ENCODE data around the gene FAM171A2. TPM values are rescaled to one million over a fixed set of nuclear protein-coding genes. Genes with fewer than 3 reads are reported as not detected.
"Not testable (repeated sequence)": the region's sequence is repeated elsewhere in the genome, so short reads cannot be mapped to it uniquely, and the experiment has no call there.

The FAM171A2 gene
- polyA plus RNA-seq, 1 donor (not counting 4 experiments of a cell fraction or from before 2014, with no cell fraction given), result 0.35 TPM

DNA sequence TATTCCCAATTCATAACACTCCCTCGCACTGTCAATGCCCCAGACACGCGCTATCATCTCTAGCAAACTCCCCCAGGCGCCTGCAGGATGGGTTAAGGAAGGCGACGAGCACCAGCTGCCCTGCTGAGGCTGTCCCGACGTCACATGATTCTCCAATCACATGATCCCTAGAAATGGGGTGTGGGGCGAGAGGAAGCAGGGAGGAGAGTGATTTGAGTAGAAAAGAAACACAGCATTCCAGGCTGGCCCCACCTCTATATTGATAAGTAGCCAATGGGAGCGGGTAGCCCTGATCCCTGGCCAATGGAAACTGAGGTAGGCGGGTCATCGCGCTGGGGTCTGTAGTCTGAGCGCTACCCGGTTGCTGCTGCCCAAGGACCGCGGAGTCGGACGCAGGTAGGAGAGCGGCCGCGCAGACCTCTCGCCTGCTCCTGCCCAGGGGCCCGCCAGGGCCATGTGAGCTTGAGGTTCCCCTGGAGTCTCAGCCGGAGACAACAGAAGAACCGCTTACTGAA, 18.7 kb downstream of the FAM171A2 start, which contains the start of gene GRN:
TSS of gene GRN (plus strand) at position 364 of the 515 bp plus-strand sequence. CDS start 3,863 bp downstream, outside the sequence.
- peak within 1 kb of the TSS; percentile 78 for H3K4me2 ChIP-seq (ENCODE audit: control insufficient read depth, extremely low read depth, insufficient read depth, low read depth, low read length)
- H3K36me3 ChIP-seq (ENCODE audit: control insufficient read depth in 2 of 2, extremely low read depth in 1 of 2, insufficient read depth in 2 of 2, low read length in 2 of 2), result peaks cover 9 to 10% of the 10 kb centered on the region in 2 experiments
- peaks cover 36% of the 10 kb centered on the region for H3K4me1 ChIP-seq (ENCODE audit: control insufficient read depth, extremely low read depth, insufficient read depth, low read length)
- DNase-seq (ENCODE audit: low read depth, low spot score), result peak; percentile 96
- peak within 1 kb of the TSS; percentile 89 for H3K9ac ChIP-seq (ENCODE audit: control insufficient read depth, extremely low read depth, insufficient read depth, low read length)
- peak within 1 kb of the TSS; percentile 91 for H3K27ac ChIP-seq (ENCODE audit: control insufficient read depth, insufficient read depth, low read length)
- peak within 1 kb of the TSS; percentile 80 to 93 (median 81) for H3K4me3 ChIP-seq (ENCODE audit: control insufficient read depth in 2 of 3, extremely low read depth in 1 of 3, insufficient read depth in 2 of 3, low read depth in 1 of 3, low read length in 3 of 3)
- H3K9me3 ChIP-seq (ENCODE audit: control insufficient read depth, low read depth, low read length), result no peaks in the 10 kb centered on the region
- no peaks in the 10 kb centered on the region for H3K9me1 ChIP-seq (ENCODE audit: control insufficient read depth, extremely low read depth, insufficient read depth, low read length)
- no peaks in the 10 kb centered on the region for H3K27me3 ChIP-seq (ENCODE audit: control insufficient read depth, extremely low read depth, insufficient read depth, low read length)
- peaks cover 15% of the 10 kb centered on the region for H3K79me2 ChIP-seq (ENCODE audit: control insufficient read depth, insufficient read depth, low read length)
- TF ChIP-seq, protein P1, sequence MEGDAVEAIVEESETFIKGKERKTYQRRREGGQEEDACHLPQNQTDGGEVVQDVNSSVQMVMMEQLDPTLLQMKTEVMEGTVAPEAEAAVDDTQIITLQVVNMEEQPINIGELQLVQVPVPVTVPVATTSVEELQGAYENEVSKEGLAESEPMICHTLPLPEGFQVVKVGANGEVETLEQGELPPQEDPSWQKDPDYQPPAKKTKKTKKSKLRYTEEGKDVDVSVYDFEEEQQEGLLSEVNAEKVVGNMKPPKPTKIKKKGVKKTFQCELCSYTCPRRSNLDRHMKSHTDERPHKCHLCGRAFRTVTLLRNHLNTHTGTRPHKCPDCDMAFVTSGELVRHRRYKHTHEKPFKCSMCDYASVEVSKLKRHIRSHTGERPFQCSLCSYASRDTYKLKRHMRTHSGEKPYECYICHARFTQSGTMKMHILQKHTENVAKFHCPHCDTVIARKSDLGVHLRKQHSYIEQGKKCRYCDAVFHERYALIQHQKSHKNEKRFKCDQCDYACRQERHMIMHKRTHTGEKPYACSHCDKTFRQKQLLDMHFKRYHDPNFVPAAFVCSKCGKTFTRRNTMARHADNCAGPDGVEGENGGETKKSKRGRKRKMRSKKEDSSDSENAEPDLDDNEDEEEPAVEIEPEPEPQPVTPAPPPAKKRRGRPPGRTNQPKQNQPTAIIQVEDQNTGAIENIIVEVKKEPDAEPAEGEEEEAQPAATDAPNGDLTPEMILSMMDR (optimal IDR thresholded peaks at IDR 0.05 in 1 of 3, IDR thresholded peaks at IDR 0.05 in 1 of 3, conservative IDR thresholded peaks at IDR 0.05 in 1 of 3; ENCODE audit: extremely low read depth in 1 of 3, insufficient read depth in 2 of 3, low read length in 3 of 3), result no peak
- no peak for TF ChIP-seq EZH2 (IDR thresholded peaks at IDR 0.05; ENCODE audit: low read length)
- peak within 1 kb of the TSS; percentile 78 for H2AFZ ChIP-seq (ENCODE audit: control insufficient read depth, low read length)
- no peaks in the 10 kb centered on the region for H4K20me1 ChIP-seq (ENCODE audit: control insufficient read depth, extremely low read depth, insufficient read depth, low read length)
- dilution Hi-C loops (cut with MboI; ENCODE audit: extremely low pct_ligation_motif_present, low sequenced_read_pairs), result no loop called here
- FAIRE-seq, result peak; percentile 92

DNA sequence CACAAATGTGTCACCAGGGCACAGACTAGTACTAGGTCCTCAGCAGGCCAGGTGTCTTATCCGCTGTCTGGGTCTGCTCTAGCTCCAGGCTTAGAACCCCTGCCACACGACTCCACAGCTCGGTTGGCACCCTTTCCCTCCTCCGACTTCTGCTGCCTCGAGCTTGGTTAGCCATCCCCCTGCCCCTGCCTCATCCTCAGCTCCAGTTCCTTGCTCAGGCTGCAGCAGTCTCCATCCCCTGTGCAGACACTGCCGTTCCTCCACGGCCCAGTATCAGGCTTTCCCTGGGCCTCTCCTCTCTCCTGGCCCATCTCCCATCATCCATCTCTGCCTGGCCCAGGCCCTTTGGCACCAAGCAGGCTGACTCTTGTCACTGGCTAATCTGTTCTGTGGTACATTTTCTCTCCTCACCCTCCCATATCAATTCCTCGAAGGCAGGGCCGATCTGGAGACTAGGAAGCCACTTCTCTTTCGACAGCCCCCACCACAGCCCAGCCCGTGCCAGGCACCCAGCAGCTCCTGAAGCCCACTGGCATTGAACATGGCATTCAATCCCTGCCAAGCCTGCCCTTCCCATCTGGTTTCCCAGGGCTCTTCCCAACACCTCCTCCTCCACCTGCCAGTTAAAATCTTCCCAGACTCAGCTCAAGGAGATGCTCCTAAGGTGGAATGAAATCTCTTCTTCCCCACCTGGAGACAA, 20.0 kb downstream of the FAM171A2 start:
- FAIRE-seq (no peak), DNase-seq (ENCODE audit: low read depth, low spot score) (no peak)
- Histone ChIP-seq H3K9me3 (ENCODE audit: control insufficient read depth, low read depth, low read length) (no peaks in the 10 kb centered on the region), H3K9me1 (ENCODE audit: control insufficient read depth, extremely low read depth, insufficient read depth, low read length) (no peaks in the 10 kb centered on the region), H2AFZ (ENCODE audit: control insufficient read depth, low read length) (peak overlapping the region; percentile 47), H3K27ac (ENCODE audit: control insufficient read depth, insufficient read depth, low read length) (no peak overlapping the region), H3K4me2 (ENCODE audit: control insufficient read depth, extremely low read depth, insufficient read depth, low read depth, low read length) (peak overlapping the region; percentile 78), H3K9ac (ENCODE audit: control insufficient read depth, extremely low read depth, insufficient read depth, low read length) (no peak overlapping the region), H3K4me1 (ENCODE audit: control insufficient read depth, extremely low read depth, insufficient read depth, low read length) (peaks cover 28% of the 10 kb centered on the region), H3K4me3 (ENCODE audit: control insufficient read depth in 2 of 3, extremely low read depth in 1 of 3, insufficient read depth in 2 of 3, low read depth in 1 of 3, low read length in 3 of 3) (no peak overlapping the region), H4K20me1 (ENCODE audit: control insufficient read depth, extremely low read depth, insufficient read depth, low read length) (no peaks in the 10 kb centered on the region), H3K36me3 (ENCODE audit: control insufficient read depth in 2 of 2, extremely low read depth in 1 of 2, insufficient read depth in 2 of 2, low read length in 2 of 2) (no peaks in the 10 kb centered on the region), H3K79me2 (ENCODE audit: control insufficient read depth, insufficient read depth, low read length) (peaks cover 15% of the 10 kb centered on the region), H3K27me3 (ENCODE audit: control insufficient read depth, extremely low read depth, insufficient read depth, low read length) (no peaks in the 10 kb centered on the region)
- dilution Hi-C loops (cut with MboI; ENCODE audit: extremely low pct_ligation_motif_present, low sequenced_read_pairs), result no loop called here
- TF ChIP-seq, protein P1 (optimal IDR thresholded peaks at IDR 0.05 in 1 of 3, IDR thresholded peaks at IDR 0.05 in 1 of 3, conservative IDR thresholded peaks at IDR 0.05 in 1 of 3; ENCODE audit: extremely low read depth in 1 of 3, insufficient read depth in 2 of 3, low read length in 3 of 3), result no peak
- TF ChIP-seq EZH2 (IDR thresholded peaks at IDR 0.05; ENCODE audit: low read length), result no peak

DNA sequence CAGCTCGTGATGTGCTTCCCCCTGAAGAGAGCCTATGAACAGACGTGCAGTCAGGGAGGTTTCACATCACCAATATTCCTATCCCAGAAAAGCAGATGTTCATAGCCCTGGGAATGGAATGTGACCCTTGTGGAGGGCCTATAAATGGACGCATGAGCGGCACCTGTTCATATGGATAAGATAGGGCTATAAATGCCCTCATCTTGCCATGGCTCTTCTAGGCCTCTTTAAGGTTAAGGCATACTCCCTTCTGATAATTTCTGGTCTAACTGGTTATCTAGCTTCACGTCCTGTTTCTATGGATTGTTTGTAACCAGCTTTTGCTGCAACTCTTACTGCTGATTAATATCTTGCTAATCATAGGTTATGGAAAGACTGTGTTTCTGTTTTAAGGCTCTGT, 23.1 kb downstream of the FAM171A2 start:
- DNase-seq (ENCODE audit: low read depth, low spot score); H3K79me2 ChIP-seq (ENCODE audit: control insufficient read depth, insufficient read depth, low read length); H3K9me1 ChIP-seq (ENCODE audit: control insufficient read depth, extremely low read depth, insufficient read depth, low read length); H3K27me3 ChIP-seq (ENCODE audit: control insufficient read depth, extremely low read depth, insufficient read depth, low read length); H3K27ac ChIP-seq (ENCODE audit: control insufficient read depth, insufficient read depth, low read length); H3K9ac ChIP-seq (ENCODE audit: control insufficient read depth, extremely low read depth, insufficient read depth, low read length); H3K4me3 ChIP-seq (ENCODE audit: control insufficient read depth in 2 of 3, extremely low read depth in 1 of 3, insufficient read depth in 2 of 3, low read depth in 1 of 3, low read length in 3 of 3); H3K36me3 ChIP-seq (ENCODE audit: control insufficient read depth in 2 of 2, extremely low read depth in 1 of 2, insufficient read depth in 2 of 2, low read length in 2 of 2); H2AFZ ChIP-seq (ENCODE audit: control insufficient read depth, low read length); H3K9me3 ChIP-seq (ENCODE audit: control insufficient read depth, low read depth, low read length); FAIRE-seq; H3K4me2 ChIP-seq (ENCODE audit: control insufficient read depth, extremely low read depth, insufficient read depth, low read depth, low read length); dilution Hi-C loops (cut with MboI; ENCODE audit: extremely low pct_ligation_motif_present, low sequenced_read_pairs); H4K20me1 ChIP-seq (ENCODE audit: control insufficient read depth, extremely low read depth, insufficient read depth, low read length): not testable (repeated sequence)
- H3K4me1 ChIP-seq (ENCODE audit: control insufficient read depth, extremely low read depth, insufficient read depth, low read length), result peaks cover 11% of the 10 kb centered on the region

Measured in keratinocyte (primary cell).